ENCODE data around the gene XCL1.

- TF ChIP-seq CTCF (conservative IDR thresholded peaks at IDR 0.05; ENCODE audit: low read depth, low read length) (no peak), EZH2 (IDR thresholded peaks at IDR 0.05; ENCODE audit: low read length, unreplicated experiment) (no peak)
Observed at GRCh38 chr1:168627370-168627769, 51.0 kb downstream of the XCL1 start.

All from PC-3 (cell line).